Activated B cell treated with CpG ODN at 0.5 μM for 24 hours (primary cell): ENCODE data around the gene TMEM244. TPM values are rescaled to one million over a fixed set of nuclear protein-coding genes. Genes with fewer than 3 reads are reported as not detected.

ENCODE experiments used
- ATAC-seq: fragments of 200-7000 bp; cut with Tn5 transposase; one replicate; pipeline ENCODE4 v1.10.0; 2021; ENCODE audit warnings: low read depth, mild to moderate bottlenecking, moderate library complexity
- CTCF ChIA-PET: fragments of 350-600 bp; sonication (Branson Sonifier 250); formaldehyde crosslinking; loops from one replicate; lab custom pipeline; 2021; ENCODE audit warnings: antibody characterized with exemption; lab: Charles Lee
- POLR2A ChIA-PET: fragments of 350-600 bp; sonication (Branson Sonifier 250); formaldehyde crosslinking; loops from one replicate; lab custom pipeline; 2021; ENCODE audit warnings: antibody characterized with exemption; lab: Charles Lee
- DNase-seq: peaks from one replicate; pipeline ENCODE4 v3.0.0; 2022
- H3K27ac Mint-ChIP-seq: one replicate; pipeline ENCODE4 v1.8.0; 2020; ENCODE audit warnings: mixed read lengths
- H3K27me3 Mint-ChIP-seq: one replicate; pipeline ENCODE4 v1.8.0; 2021; ENCODE audit warnings: mixed read lengths
- H3K36me3 Mint-ChIP-seq: one replicate; pipeline ENCODE4 v1.8.0; 2021; ENCODE audit warnings: low read depth, mixed read lengths
- H3K4me1 Mint-ChIP-seq: one replicate; pipeline ENCODE4 v1.8.0; 2021; ENCODE audit warnings: mixed read lengths
- H3K4me3 Mint-ChIP-seq: one replicate; pipeline ENCODE4 v1.8.0; 2020; ENCODE audit warnings: mild to moderate bottlenecking, mixed read lengths
- H3K9me3 Mint-ChIP-seq: one replicate; pipeline ENCODE4 v1.8.0; 2020; ENCODE audit warnings: mixed read lengths
- CTCF ChIP-seq: fragments of 200-600 bp; IDR thresholded peaks from one replicate; pipeline ENCODE4 v1.8.0; 2022; ENCODE audit warnings: antibody characterized with exemption, mild to moderate bottlenecking
- intact Hi-C: fragments of 100-400 bp; cut with micrococcal nuclease; formaldehyde crosslinking; loops from one replicate; pipeline ENCODE4 v1.15.1; 2024
- total RNA-seq: library from RNA; stranded (reverse); gene quantifications from 2 replicates; pipeline ENCODE4 v1.2.3, GENCODE V29; 2022

TMEM244 gene
- total RNA-seq, 1 donor from 2014 or later: not detected

DNA sequence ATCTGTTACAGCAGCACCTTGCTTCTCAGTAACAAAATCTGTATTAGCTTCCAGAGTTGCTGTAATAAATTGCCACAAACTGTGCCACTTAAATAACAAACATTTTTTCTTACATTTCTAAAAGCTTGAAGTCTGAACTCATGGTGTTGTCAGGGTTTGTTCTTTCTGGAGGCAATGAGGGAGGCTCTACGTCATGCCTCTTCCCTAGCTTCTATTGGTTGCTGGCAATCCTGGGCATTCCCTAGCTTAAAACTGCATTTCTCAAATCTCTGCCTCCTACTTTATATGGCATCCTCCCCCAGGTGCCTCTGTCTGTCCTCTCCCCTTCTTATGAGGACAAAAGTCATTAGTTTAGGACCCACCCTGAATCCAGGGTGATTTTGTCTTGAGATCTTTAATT lies 41.6 kb upstream of the TMEM244 start:
- Mint-ChIP-seq H3K4me3 (no peak overlapping the region), H3K9me3 (no peaks in the 10 kb centered on the region), H3K27ac (no peak overlapping the region), H3K4me1 (peaks cover 6% of the 10 kb centered on the region), H3K27me3 (no peaks in the 10 kb centered on the region), H3K36me3 (no peaks in the 10 kb centered on the region)
- DNase-seq (no peak), ATAC-seq (no peak)
- ChIA-PET POLR2A (no interaction called here), CTCF (no interaction called here)
- intact Hi-C loops: no loop called here
- TF ChIP-seq CTCF: no peak

- no peaks in the 10 kb centered on the region for H3K9me3 Mint-ChIP-seq
- no peaks in the 10 kb centered on the region for H3K36me3 Mint-ChIP-seq
- CTCF ChIA-PET: no interaction called here
- no peak overlapping the region for H3K27ac Mint-ChIP-seq
- ATAC-seq: peak; percentile 65
- H3K27me3 Mint-ChIP-seq: no peaks in the 10 kb centered on the region
- intact Hi-C loops: no loop called here
- peaks cover 6% of the 10 kb centered on the region for H3K4me1 Mint-ChIP-seq
- no peak overlapping the region for H3K4me3 Mint-ChIP-seq
- DNase-seq: no peak
- TF ChIP-seq CTCF: no peak
- POLR2A ChIA-PET: no interaction called here
Observed at GRCh38 chr6:129901910-129902309, 40.8 kb upstream of the TMEM244 start.

DNA sequence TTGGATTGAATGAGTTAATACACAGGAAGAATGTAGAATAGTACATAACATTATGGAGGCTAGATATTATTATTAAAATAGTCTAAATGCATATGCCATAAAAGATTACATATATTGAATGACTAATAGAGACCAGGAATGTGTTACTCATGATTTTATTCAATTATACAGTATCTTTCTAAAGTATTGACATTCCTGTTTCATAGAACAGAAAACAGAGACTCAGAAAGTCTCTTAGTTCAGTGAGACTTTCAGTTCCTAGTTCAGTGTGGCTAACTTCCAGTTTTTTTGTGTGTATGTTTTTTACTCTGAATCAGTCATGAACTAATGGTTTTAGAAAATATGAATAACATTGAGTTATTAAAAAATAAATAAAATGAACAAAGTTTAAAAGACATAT lies 34.6 kb upstream of the TMEM244 start:
- Mint-ChIP-seq H3K4me3 (no peak overlapping the region), H3K4me1 (peaks cover 15% of the 10 kb centered on the region), H3K36me3 (no peaks in the 10 kb centered on the region), H3K9me3 (no peaks in the 10 kb centered on the region), H3K27ac (no peak overlapping the region), H3K27me3 (no peaks in the 10 kb centered on the region)
- no peak for DNase-seq
- ATAC-seq: peak; percentile 56
- TF ChIP-seq CTCF: no peak
- POLR2A ChIA-PET: no interaction called here
- intact Hi-C loops: loop anchor here (2.0 kb wide), 1 partner anchor 41 kb away; no protein-coding TSS in a partner anchor
- CTCF ChIA-PET: interaction anchor here (1.3 kb wide), 1 partner anchor 126 kb away, joined by 4 read pairs; no protein-coding TSS in a partner anchor

DNA sequence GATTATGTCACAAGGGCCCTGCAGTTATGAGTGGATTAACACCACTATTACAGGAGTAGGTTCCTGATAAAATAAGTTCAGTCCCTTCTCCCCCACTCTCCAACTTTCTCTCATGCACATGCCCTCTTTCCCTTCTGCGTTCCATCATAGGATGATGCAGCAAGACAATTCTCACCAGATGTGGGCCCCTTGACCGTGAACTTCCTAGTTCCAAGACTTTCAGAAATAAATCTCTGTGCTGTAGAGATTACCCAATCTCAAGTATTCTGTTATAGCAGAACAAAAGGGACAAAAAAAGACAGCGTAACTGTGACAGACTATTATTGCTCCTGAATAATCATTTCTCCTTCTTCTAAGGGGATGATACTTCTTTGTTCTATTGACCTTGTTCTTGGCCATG lies 33.8 kb upstream of the TMEM244 start:
- no peak for ATAC-seq
- Mint-ChIP-seq H3K4me1 (peaks cover 22% of the 10 kb centered on the region), H3K4me3 (no peak overlapping the region), H3K36me3 (no peaks in the 10 kb centered on the region), H3K27me3 (no peaks in the 10 kb centered on the region), H3K27ac (peak overlapping the region; percentile 15), H3K9me3 (no peaks in the 10 kb centered on the region)
- ChIA-PET POLR2A (no interaction called here), CTCF (interaction anchor here (1.3 kb wide), 1 partner anchor 127 kb away, joined by 4 read pairs; no protein-coding TSS in a partner anchor)
- no peak for DNase-seq
- no peak for TF ChIP-seq CTCF
- intact Hi-C loops: loop anchor here (2.0 kb wide), 1 partner anchor 42 kb away; no protein-coding TSS in a partner anchor

- H3K9me3 Mint-ChIP-seq: no peaks in the 10 kb centered on the region
- peaks cover 22% of the 10 kb centered on the region for H3K4me1 Mint-ChIP-seq
- TF ChIP-seq CTCF: no peak
- intact Hi-C loops: loop anchor here (1.0 to 2.0 kb wide), 2 partner anchors 43 to 128 kb away; no protein-coding TSS in a partner anchor
- ChIA-PET CTCF (interaction anchor here (1.5 kb wide), 1 partner anchor 128 kb away, joined by 5 read pairs; no protein-coding TSS in a partner anchor), POLR2A (no interaction called here)
- H3K27me3 Mint-ChIP-seq: no peaks in the 10 kb centered on the region
- ATAC-seq (no peak), DNase-seq (no peak)
- H3K4me3 Mint-ChIP-seq: no peak overlapping the region
- no peak overlapping the region for H3K27ac Mint-ChIP-seq
- H3K36me3 Mint-ChIP-seq: no peaks in the 10 kb centered on the region
Observed at GRCh38 chr6:129893640-129894039, 32.5 kb upstream of the TMEM244 start.
